ENCODE results near the gene GJA1. TPM values are rescaled to one million over a fixed set of nuclear protein-coding genes. Genes with fewer than 3 reads are reported as not detected.

Gene GJA1
- total RNA-seq, 1 experiment from 2014 or later: 528 TPM

DNA sequence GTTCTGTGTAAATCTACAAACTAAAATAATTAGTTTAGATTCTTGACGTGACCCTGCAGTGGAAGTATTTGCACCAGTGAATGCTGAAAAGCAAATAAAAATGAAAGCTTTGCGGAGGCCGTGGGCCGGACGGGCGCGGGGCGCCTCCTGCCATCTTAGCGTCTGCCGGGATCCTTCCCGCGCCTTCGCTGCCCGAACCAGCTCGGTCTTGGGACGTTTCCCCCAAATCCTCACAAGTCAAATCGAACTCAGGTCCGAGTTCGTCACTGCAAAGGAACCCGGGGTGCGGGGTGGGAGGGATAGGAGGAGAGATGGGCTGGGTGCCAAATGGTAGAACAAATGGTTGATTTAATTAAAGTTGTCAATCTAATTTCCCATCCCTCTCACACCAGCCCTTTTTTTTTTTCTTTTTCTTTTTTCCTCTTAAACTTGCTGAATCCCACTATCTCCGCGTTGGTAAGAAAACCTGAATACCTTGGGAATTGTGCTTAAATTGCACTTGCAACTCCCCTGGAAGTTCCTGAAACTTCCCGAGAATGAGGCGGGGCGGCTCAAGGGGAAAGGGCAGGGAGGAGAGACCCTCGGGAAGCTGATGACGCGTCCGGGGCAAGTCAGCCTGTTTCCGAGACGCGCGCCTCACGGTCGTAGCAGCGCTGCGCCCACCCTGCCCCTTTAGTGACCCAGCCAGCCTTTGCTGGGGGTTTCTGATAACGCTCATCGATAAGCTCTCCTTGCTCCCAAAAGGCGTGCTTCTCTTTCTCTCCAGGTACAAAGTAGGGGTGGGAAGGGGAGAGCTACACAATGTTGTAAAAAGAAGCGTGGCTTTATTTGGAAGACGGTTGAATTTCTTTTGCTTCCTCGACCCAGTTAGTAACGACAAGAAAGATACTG lies 1.8 kb downstream of the GJA1 start:
- Histone ChIP-seq H3K23ac (ENCODE audit: insufficient read length, low read depth, low read length) (no peak overlapping the region), H3K4ac (ENCODE audit: low read depth, low read length) (no peak overlapping the region; the same call in 1 of the 2 replicates), H3K9ac (ENCODE audit: extremely low read depth, insufficient read length, low read length) (peak overlapping the region; percentile 96), H3K4me1 (ENCODE audit: insufficient read depth, low read length) (peaks cover 4% of the 10 kb centered on the region; the same call in 1 of the 2 replicates), H2BK20ac (ENCODE audit: low read depth, low read length, poor library complexity, severe bottlenecking) (no peak overlapping the region), H3K9me3 (ENCODE audit: control insufficient read depth, low read depth, low read length) (no peaks in the 10 kb centered on the region), H3K79me1 (ENCODE audit: insufficient read depth, low read depth, low read length, poor library complexity, severe bottlenecking) (no peaks in the 10 kb centered on the region), H2BK5ac (ENCODE audit: insufficient read length, low read length) (peak overlapping the region; percentile 9), H4K20me1 (ENCODE audit: control insufficient read depth, insufficient read depth, insufficient read length) (no peaks in the 10 kb centered on the region), H3K23me2 (ENCODE audit: insufficient read length, low read depth, low read length, poor library complexity, severe bottlenecking) (no peaks in the 10 kb centered on the region), H4K8ac (replicated peaks; ENCODE audit: insufficient read length, low read depth, low read length) (no peak overlapping the region), H4K5ac (ENCODE audit: insufficient read length, low read depth, low read length) (peak overlapping the region; percentile 11), H2AFZ (ENCODE audit: low read length) (no peak overlapping the region), H4K91ac (ENCODE audit: insufficient read length, low read depth, low read length) (no peak overlapping the region), H3K14ac (ENCODE audit: insufficient read depth, low read length) (peak overlapping the region; percentile 62), H3K4me2 (ENCODE audit: insufficient read depth, insufficient read length, low read length) (peak overlapping the region; percentile 92), H3K18ac (ENCODE audit: insufficient read length, low read depth, low read length) (peak overlapping the region; percentile 94), H3K27ac (ENCODE audit: insufficient read length, low read depth, low read length) (peak overlapping the region; percentile 79), H2BK15ac (ENCODE audit: low read depth, low read length) (no peak overlapping the region), H2AK5ac (ENCODE audit: insufficient read length, low read length) (no peak overlapping the region), H2BK120ac (ENCODE audit: low read depth, low read length, poor library complexity, severe bottlenecking) (no peak overlapping the region), H3K79me2 (ENCODE audit: insufficient read depth, low read length) (peaks cover 46% of the 10 kb centered on the region), H3K56ac (ENCODE audit: insufficient read length, low read depth, low read length) (peak overlapping the region; percentile 47), H2BK12ac (ENCODE audit: insufficient read length, low read depth, low read length) (peak overlapping the region; percentile 90), H3K27me3 (ENCODE audit: insufficient read depth, low read length) (no peaks in the 10 kb centered on the region), H3T11ph (ENCODE audit: low read length) (no peak overlapping the region)
- no peak for DNase-seq
- WGBS (ENCODE audit: extremely low coverage, insufficient read length, low lambda C conversion rate): no CpG with 5 or more reads among the region's 45 CpGs
- Mint-ChIP-seq H3K9me3 (peaks cover 2 to 3% of the 10 kb centered on the region in 2 experiments; a peak in 2 of 5 replicates), H3K4me3 (peak overlapping the region; percentile 83 to 94), H3K27me3 (ENCODE audit: low read depth) (no peaks in the 10 kb centered on the region), H3K36me3 (ENCODE audit: insufficient read depth in 1 of 3, low read depth in 3 of 3) (peaks cover 30 to 36% (median 32%) of the 10 kb centered on the region in 3 experiments), H3K27ac (peak overlapping the region; percentile 96 to 100 (median 99)), H3K4me1 (peaks cover 48 to 55% of the 10 kb centered on the region in 2 experiments)
- TF ChIP-seq, protein P1, sequence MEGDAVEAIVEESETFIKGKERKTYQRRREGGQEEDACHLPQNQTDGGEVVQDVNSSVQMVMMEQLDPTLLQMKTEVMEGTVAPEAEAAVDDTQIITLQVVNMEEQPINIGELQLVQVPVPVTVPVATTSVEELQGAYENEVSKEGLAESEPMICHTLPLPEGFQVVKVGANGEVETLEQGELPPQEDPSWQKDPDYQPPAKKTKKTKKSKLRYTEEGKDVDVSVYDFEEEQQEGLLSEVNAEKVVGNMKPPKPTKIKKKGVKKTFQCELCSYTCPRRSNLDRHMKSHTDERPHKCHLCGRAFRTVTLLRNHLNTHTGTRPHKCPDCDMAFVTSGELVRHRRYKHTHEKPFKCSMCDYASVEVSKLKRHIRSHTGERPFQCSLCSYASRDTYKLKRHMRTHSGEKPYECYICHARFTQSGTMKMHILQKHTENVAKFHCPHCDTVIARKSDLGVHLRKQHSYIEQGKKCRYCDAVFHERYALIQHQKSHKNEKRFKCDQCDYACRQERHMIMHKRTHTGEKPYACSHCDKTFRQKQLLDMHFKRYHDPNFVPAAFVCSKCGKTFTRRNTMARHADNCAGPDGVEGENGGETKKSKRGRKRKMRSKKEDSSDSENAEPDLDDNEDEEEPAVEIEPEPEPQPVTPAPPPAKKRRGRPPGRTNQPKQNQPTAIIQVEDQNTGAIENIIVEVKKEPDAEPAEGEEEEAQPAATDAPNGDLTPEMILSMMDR (conservative IDR thresholded peaks at IDR 0.05): no peak

Measured in H9 (cell line).